IPS-20b (cell line): Measurements from ENCODE around the gene CHST11.

ENCODE experiments used
- H3K27ac ChIP-seq: one replicate; pipeline ENCODE4 v1.5.1; 2013; ENCODE audit warnings: low read length
- H3K27me3 ChIP-seq: 2 replicates; pipeline ENCODE4 v1.6.1; 2013; ENCODE audit warnings: mild to moderate bottlenecking, low read length, inconsistent platforms; ENCODE audit not compliant: insufficient read depth
- H3K36me3 ChIP-seq: 2 replicates; pipeline ENCODE4 v1.6.1; 2013; ENCODE audit warnings: low read depth, mild to moderate bottlenecking, inconsistent platforms, low read length, moderate library complexity; ENCODE audit not compliant: insufficient read depth
- H3K4me1 ChIP-seq: 2 replicates; pipeline ENCODE4 v1.6.1; 2013; ENCODE audit warnings: mild to moderate bottlenecking, control low read depth, inconsistent platforms, low read length, moderate library complexity; ENCODE audit not compliant: insufficient read depth
- H3K4me3 ChIP-seq: 2 replicates; pipeline ENCODE4 v1.5.1; 2013; ENCODE audit warnings: mild to moderate bottlenecking, low read length, inconsistent platforms
- H3K9ac ChIP-seq: 2 replicates; pipeline ENCODE4 v1.6.1; 2013; ENCODE audit warnings: low read depth, mild to moderate bottlenecking, inconsistent platforms, low read length, moderate library complexity
- H3K9me3 ChIP-seq: 2 replicates; pipeline ENCODE4 v1.6.1; 2013; ENCODE audit warnings: mild to moderate bottlenecking, low read depth, low read length, inconsistent platforms; ENCODE audit not compliant: insufficient read depth

Gene CHST11

DNA sequence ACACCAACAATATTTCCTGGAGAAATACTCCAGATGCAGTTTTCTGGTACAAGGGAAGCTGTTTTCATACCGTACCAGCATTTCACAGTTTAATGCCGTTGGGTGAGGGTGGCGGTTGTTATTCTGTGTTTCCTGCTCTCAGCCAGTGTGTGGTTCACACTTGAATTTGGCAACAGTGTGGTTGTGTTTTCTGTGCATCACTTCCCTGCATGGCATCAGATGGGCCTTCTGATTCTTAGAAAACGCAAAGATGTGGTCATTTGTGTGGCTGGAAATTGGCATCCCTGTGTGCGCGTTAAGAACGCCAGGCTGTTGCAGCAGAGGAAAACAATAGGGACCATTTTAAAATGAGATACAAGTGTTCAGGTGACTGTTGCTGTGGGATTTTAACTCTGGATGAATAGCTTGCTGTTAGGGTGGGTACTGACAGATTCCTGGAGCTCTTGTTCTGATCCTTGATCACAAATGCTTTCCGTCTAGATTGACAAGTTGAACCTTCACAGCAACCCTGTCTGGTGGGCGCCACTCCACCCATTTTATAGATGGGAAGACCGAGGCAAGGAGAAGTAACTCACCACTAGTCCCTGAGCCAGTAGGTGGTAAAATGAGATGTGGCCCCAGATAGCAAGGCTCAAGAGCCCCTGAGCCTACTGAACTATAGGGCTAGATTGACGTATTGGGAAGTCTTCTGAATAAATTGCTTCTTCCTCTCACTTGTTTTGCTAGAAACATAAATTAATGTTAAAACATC is 231.2 kb downstream of the CHST11 start:
- Histone ChIP-seq H3K27me3 (no peaks in the 10 kb centered on the region), H3K36me3 (no peaks in the 10 kb centered on the region), H3K9me3 (peaks cover 8% of the 10 kb centered on the region), H3K4me1 (no peaks in the 10 kb centered on the region), H3K27ac (no peak overlapping the region), H3K9ac (no peak overlapping the region), H3K4me3 (no peak overlapping the region)

DNA sequence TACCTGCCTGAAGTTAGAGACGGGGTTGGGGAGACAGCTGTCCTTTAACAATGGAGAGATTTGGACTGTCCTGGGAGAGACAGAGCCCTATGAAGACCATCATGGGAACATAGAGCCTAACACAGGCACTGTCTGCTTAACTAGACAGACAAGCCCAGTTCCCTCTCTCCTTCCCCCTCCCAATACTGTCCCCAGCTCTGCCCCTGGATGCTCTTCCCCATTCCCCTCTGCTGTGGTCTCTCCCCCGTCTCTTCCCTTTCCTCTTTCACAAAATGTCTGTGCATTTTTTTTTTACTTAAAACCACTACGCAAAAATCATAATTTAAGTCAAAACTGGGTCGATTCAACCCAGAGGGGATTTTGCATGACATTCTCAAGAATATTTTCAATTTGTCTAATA is 232.9 kb downstream of the CHST11 start:
- Histone ChIP-seq H3K4me1 (no peaks in the 10 kb centered on the region; the same call in 1 of the 2 replicates), H3K9ac (no peak overlapping the region), H3K36me3 (no peaks in the 10 kb centered on the region), H3K4me3 (no peak overlapping the region), H3K27me3 (no peaks in the 10 kb centered on the region), H3K27ac (no peak overlapping the region), H3K9me3 (peaks cover 8% of the 10 kb centered on the region)

DNA sequence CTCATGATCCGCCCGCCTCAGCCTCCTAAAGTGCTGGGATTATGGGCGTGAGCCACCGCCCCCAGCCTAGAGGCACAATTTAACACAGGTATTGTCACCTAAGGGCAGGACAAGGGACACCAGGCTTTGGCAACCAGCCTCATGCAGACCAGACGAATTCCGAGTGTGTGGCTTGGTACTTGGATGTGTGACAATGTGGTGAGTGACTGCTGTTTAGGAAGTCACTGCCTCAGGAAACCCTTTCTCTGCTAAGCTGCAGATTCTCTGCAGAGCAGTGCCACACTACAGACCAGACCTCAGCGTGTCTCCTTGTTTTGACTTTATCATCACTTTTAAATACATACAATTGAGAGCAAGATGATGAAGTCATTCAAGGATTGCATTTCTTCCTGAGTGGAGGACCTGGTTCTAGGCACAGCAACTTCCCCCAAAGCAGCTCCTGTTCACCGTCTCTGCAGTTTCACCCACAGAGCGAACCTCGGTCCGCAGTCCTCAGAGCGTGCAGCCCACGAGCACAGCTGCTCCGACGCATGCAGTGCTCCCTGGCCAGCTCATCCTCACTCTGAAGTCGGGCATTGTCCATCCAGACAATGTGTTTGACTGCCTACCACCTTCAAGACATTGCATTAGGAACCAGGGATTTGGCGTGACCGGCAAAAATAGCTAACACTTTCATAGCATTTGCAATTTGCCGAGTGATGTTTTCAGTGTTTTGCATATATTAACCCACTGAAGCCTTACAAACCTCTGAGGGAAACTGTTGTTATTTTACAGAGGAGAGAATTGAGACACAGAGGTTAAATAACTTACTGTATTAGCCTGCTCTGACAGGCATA is 235.2 kb downstream of the CHST11 start:
- Histone ChIP-seq H3K4me1 (no peaks in the 10 kb centered on the region; the same call in 1 of the 2 replicates), H3K9ac (no peak overlapping the region), H3K36me3 (no peaks in the 10 kb centered on the region), H3K27me3 (no peaks in the 10 kb centered on the region), H3K9me3 (peaks cover 8% of the 10 kb centered on the region), H3K4me3 (no peak overlapping the region), H3K27ac (no peak overlapping the region)

DNA sequence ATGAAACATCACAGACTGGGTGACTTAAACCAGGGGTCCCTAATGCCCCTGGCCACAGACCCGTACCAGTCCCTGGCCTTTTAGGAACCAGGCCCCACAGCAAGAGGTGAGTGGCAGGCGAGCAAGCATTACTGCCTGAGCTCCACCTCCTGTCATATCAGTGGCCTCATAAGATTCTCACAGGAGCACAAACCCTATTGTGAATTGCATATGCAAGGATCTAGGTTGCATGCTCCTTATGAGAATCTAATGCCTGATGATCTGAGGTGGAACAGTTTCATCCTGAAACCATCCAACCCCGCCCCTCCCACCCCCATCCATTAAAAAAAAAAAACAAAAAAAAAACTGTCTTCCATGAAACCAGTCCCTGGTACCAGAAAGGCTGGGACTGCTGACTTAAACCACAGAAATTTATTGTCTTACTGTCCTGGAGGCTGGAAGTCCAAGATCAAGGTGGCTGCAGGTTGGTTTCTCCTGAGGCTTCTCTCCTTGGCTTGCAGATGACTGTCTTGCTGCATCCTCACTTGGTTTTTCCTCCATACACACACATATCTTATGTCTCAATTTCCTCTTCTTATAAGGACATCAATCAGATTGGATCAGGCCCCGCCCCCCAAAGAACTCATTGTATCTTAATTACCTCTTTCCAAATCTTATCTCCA is 235.9 kb downstream of the CHST11 start:
- no peaks in the 10 kb centered on the region for H3K36me3 ChIP-seq
- no peak overlapping the region for H3K4me3 ChIP-seq
- no peak overlapping the region for H3K27ac ChIP-seq
- H3K9me3 ChIP-seq = peaks cover 8% of the 10 kb centered on the region
- H3K27me3 ChIP-seq = no peaks in the 10 kb centered on the region
- H3K9ac ChIP-seq = no peak overlapping the region
- H3K4me1 ChIP-seq = no peaks in the 10 kb centered on the region; the same call in 1 of the 2 replicates

DNA sequence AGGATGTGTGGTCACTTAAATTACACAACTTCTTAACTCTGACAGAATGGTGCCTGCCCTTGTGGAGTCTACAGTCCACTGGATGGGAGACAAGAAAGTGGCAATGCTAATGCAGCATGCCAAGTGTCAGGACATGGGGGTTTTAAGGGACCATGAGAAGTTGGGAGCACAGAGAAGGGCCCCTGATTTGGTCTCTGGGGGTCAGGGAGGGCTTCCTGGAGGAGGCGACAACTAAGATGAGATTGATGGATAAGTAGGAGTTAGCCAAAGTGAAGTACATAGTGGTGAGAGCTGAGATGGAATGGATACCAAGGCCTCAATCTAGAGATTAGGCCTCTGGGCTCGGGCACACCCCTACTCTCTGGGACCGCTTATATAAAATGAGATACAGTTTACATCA is 236.7 kb downstream of the CHST11 start:
- Histone ChIP-seq H3K27ac (no peak overlapping the region), H3K27me3 (no peaks in the 10 kb centered on the region), H3K36me3 (no peaks in the 10 kb centered on the region), H3K4me3 (no peak overlapping the region), H3K9me3 (peaks cover 8% of the 10 kb centered on the region), H3K4me1 (no peaks in the 10 kb centered on the region; the same call in 1 of the 2 replicates), H3K9ac (no peak overlapping the region)

DNA sequence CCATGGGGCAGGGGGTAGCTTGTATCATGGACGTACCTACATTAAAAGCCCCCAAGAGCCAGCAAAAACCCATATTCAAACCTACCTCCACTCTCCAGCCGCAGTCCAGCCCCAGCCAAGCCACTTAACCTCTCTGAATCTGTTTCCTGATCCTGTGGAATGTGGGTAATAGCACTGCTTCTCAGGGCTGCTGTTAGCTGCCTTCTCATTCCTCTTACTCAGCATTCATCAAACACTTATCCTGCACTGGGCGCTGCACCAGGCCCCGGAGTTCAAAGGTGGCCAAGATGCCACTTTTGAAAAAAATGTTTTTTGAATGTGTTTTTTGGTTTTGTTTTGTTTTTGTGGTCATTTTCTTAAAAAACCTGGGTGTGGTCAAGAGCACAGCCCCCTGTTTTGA is 237.4 kb downstream of the CHST11 start:
- Histone ChIP-seq H3K27me3 (no peaks in the 10 kb centered on the region), H3K9ac (no peak overlapping the region), H3K27ac (no peak overlapping the region), H3K4me1 (no peaks in the 10 kb centered on the region; the same call in 1 of the 2 replicates), H3K9me3 (peaks cover 8% of the 10 kb centered on the region), H3K36me3 (no peaks in the 10 kb centered on the region), H3K4me3 (no peak overlapping the region)

DNA sequence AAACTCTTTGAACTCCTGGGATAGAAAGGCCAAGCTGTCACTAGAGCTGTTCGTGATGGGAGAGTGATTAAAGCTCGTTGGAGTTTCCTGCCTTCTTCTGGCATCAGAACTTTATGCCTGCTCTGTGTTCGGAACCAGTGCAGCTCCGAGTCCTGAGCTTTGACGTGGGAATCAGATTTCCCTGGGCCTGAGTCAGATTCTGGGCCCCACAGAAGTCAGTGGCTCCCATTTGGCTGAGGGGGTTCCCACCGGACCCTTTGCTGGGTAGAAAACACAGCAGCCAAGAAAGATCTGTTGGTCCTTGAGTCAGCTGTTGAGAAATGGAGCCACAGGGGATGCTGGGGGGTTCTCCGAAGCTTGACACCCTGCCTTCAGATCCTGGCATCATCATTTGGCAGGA is 238.0 kb downstream of the CHST11 start:
- Histone ChIP-seq H3K36me3 (no peaks in the 10 kb centered on the region), H3K4me3 (no peak overlapping the region), H3K9me3 (peaks cover 8% of the 10 kb centered on the region), H3K27me3 (no peaks in the 10 kb centered on the region), H3K27ac (no peak overlapping the region), H3K9ac (no peak overlapping the region), H3K4me1 (no peaks in the 10 kb centered on the region; the same call in 1 of the 2 replicates)

DNA sequence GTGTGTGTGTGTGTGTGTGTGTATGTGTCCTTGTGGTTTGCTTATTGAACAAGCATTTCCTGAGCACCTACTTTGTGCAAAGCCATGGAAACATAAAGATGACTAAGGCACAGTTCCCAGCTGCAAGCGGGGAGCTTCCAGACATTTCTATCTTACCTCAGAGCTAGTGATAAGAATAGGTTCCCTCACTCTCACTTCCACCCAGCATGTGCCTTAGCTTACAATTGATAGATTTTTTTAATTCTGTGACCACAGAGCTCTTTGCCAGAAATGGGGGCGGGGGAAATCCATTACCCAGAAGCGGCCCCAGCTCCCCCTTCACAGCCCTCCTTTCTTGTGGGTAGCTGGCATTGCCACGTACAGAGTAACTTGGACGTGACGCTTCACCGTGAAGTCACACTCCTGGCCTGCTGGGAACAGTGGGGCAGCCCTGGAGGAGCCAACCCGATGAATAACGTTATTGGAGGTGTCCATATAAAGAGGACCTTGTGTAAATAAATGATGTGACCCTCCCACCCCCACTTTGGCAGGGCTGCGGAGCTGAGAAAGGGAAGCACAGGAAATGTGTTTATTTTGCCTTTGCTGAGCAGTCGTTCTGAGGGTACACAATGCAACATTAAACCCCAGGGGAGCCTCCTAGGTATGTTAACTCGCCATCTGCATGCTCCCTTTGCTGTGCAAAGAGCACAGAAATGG is 238.9 kb downstream of the CHST11 start:
- Histone ChIP-seq H3K9me3 (peaks cover 8% of the 10 kb centered on the region), H3K9ac (no peak overlapping the region), H3K36me3 (no peaks in the 10 kb centered on the region), H3K4me3 (no peak overlapping the region), H3K4me1 (no peaks in the 10 kb centered on the region; the same call in 1 of the 2 replicates), H3K27ac (no peak overlapping the region), H3K27me3 (no peaks in the 10 kb centered on the region)

DNA sequence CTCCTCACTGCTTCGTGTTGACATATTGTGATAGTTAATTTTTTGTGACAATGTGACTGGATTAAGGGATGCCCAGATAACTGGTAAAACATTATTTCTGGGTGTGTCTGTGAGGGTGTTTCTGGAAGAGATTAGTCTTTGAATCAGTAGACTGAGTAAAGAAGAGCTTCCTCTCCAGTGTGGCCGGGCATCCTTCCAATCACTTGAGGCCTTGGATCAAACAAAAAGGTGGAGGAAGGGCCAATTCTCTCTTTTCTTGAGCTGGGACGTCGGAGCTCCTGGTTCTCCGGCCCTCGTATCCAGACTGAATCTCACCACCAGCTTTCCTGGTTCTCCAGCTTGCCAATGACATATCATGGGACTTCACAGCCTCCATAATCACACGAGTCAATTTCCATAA is 240.4 kb downstream of the CHST11 start:
- peaks cover under 1% of the 10 kb centered on the region; the same call in 1 of the 2 replicates for H3K4me1 ChIP-seq
- peaks cover 5% of the 10 kb centered on the region for H3K9me3 ChIP-seq
- H3K36me3 ChIP-seq = no peaks in the 10 kb centered on the region
- no peaks in the 10 kb centered on the region for H3K27me3 ChIP-seq
- no peak overlapping the region for H3K9ac ChIP-seq
- no peak overlapping the region for H3K4me3 ChIP-seq
- H3K27ac ChIP-seq = no peak overlapping the region

DNA sequence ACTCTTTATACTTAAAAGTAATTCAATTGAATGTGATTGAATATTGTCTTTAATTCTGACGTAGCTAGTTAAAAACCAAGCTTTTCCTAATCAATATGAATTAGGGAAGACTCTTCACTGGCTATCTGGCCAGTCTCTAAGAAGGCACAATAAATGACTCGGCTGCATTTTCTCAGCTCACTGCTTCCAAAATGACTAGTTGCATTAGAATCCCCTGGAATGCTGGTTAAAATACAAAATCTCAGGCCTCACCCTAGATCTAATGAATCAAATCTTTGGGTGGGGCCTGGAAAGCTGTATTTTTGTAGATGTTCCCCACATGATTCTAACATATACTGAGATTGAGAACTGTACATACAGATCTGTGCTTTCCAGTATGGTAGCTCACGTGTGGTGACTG is 242.1 kb downstream of the CHST11 start:
- H3K4me3 ChIP-seq = no peak overlapping the region
- H3K9ac ChIP-seq = no peak overlapping the region
- no peaks in the 10 kb centered on the region for H3K27me3 ChIP-seq
- H3K27ac ChIP-seq = no peak overlapping the region
- H3K36me3 ChIP-seq = no peaks in the 10 kb centered on the region
- peaks cover 4% of the 10 kb centered on the region for H3K4me1 ChIP-seq
- no peaks in the 10 kb centered on the region for H3K9me3 ChIP-seq

DNA sequence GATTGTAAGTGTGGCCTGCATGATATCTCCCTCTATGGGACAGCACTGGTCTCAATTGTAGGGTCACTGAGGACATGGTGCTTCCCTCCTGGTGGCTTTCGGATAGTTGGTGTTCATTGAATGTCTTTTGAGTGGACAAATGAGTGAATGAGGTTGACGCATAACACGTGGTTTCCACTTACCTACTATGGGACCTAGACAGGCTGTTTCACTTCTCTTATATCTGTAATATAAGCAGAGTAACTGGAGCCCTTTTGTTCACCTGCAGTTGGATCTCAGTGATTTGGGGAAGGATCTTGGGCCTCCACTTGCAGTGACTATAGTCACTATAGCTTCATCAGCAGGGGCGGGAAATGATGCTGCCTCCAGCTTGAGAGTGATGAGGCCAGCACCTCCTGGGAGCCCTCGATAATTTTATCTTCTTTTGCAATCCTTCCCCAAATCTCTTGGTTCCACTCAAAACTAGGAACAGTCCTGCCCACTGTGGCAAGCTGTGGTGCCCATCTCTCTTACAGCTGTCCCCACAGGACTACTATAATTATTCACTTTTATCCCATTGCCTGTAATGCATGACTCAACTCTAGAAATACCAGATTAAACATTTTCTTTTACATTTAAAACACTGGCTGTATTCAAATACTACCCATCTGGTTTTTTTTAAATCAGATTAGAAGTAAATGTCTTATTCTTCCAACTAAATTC is 242.9 kb downstream of the CHST11 start:
- Histone ChIP-seq H3K27ac (no peak overlapping the region), H3K36me3 (no peaks in the 10 kb centered on the region)

More for the DNA sequence above, 242.9 kb downstream of the CHST11 start:
- Histone ChIP-seq H3K4me3 (no peak overlapping the region), H3K9ac (no peak overlapping the region), H3K9me3 (no peaks in the 10 kb centered on the region), H3K27me3 (no peaks in the 10 kb centered on the region), H3K4me1 (peaks cover 7% of the 10 kb centered on the region)
